GM20000 (cell line): ENCODE measurements around the gene CDIPT.
"Not testable (repeated sequence)": the region's sequence is repeated elsewhere in the genome, so short reads cannot be mapped to it uniquely, and the experiment has no call there.

Experiments
- DNase-seq: peaks from one replicate; pipeline ENCODE4 v3.0.0; 2012; ENCODE audit warnings: low spot score
- CTCF ChIP-seq: IDR thresholded peaks from 2 replicates; pipeline ENCODE4 v1.5.1; 2012; ENCODE audit warnings: mild to moderate bottlenecking, control low read depth; ENCODE audit errors: extremely low read depth, missing control alignments

Gene CDIPT

DNA sequence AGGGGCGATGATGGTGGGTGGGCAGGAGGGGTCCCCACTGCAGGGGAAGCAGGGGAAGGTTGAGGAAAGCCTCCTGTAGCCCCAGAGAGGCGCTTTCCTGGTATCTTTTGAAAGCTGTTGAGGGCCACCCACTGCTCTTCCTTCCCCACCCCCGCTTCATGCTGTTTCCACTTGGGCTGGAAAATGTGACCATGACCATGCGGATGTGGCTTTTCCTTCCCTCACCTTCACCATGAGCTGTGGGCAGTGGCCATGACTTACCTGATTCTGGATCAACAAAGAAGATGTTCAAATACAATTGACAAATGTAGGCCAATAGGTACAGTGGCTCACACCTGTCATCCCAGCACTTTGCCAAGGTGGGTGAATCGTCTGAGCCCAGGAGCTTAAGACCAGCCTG, 28.9 kb downstream of the CDIPT start:
- TF ChIP-seq CTCF = no peak
- DNase-seq = no peak

GRCh38 chr16:29833219-29833618, 29.8 kb downstream of the CDIPT start:
- not testable (repeated sequence) for DNase-seq

GRCh38 chr16:29831490-29831889, 31.5 kb downstream of the CDIPT start:
- no peak for TF ChIP-seq CTCF
- DNase-seq = no peak

DNA sequence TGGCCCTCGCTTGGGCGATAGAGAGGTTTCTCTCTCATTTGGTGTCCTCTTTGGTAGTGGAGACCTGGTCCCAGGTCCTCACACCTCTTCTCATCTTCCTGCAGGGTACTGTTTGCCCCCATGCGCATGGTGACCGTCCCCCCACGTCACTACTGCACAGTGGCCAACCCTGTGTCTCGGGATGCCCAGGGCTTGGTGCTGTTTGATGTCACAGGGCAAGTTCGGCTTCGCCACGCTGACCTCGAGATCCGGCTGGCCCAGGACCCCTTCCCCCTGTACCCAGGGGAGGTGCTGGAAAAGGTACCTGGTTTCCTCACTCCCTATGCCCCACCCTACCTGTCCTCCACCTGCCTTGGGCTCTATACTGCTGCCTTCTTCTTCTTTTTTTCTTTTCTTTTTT, 32.3 kb downstream of the CDIPT start:
- no peak for TF ChIP-seq CTCF
- no peak for DNase-seq

DNA sequence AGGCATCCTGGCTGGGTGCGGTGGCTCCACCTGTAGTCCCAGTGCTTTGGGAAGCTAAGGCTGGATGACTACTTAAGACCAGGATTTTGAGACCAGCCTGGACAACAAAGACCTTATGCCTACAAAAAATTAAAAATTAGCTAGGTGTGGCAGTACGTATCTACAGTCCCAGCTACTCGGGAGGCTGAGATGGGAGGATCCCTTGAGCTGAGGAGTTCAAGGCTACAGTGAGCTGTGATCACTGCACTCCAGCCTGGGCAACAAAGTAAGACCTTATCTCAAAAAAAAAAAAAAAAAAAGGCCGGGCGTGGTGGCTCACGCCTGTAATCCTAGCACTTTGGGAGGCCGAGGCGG, 36.7 kb downstream of the CDIPT start:
- no peak for TF ChIP-seq CTCF
- DNase-seq = no peak

DNA sequence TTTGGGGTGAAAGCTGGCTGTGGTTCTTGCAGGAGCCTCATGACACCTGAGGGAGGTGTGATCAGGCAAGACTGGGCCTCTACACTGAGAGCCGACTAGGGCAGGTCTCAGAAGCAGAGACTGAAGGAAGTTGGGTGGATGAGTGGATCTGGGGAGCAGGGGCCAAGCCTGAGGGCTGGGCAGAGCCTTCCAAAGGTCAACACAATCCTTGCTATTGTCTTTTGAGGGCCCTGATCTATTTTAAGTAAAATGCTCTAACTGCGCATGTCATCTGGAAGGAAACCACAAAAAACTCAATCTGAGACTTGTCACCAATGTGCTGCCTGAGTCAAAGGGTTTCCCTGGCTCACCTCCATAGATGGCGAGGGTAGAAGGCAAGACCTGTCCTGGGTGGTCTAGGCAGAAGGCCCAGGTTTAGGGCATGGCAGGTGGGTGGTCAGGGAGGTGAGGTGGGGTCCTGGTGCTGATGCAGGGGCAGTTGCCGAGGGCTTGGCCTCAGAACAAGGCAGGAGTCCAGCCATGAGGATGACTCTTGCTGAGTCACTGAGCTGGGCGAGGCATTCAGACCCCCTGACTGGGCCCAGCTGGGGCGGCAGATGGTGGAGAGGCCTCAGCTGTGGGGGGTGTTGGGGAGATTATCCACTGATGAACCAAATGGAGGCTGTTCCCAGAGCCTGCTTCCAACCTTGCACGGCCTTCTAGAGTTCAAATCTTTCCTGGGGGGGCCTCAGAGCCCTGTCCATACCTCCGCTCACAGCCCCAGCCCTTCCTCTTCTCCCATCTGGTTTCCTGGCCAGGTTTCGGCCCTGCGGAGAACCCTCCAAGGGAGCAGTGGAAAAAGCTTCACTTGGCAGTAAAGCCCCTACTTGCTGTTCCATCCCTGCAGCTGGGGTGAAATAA, 37.6 kb downstream of the CDIPT start:
- no peak for TF ChIP-seq CTCF
- peak; percentile 74 for DNase-seq

DNA sequence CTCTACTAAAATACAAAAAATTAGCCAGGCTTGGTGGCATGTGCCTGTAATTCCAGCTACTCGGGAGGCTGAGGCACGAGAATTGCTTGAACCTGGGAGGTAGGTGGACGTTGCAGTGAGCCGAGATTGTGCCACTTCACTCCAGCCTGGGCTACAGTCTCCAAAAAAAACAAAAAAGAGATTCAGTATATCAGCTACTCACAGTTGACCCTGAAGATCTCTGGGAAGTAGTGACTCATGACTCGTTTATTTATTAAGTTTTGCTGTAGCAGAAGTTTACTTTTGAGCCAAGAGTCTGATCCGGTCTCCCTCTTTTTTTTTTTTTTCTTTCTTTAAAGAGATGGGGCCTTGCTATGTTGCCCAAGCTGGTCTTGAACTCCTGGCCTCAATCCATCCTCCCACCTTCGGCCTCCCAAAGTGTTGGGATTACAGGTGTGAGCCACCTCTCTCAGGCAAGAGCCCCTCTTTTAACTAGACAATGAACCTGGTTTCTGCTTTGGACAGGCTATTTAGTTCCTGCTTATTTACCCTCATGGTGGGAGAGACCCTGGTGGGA, 38.4 kb downstream of the CDIPT start:
- DNase-seq = no peak
- no peak for TF ChIP-seq CTCF
